ENCODE measurements around the gene HPS6.
A peak's percentile ranks its signal among the peaks of the same experiment; 100 is the strongest.

The HPS6 gene

DNA sequence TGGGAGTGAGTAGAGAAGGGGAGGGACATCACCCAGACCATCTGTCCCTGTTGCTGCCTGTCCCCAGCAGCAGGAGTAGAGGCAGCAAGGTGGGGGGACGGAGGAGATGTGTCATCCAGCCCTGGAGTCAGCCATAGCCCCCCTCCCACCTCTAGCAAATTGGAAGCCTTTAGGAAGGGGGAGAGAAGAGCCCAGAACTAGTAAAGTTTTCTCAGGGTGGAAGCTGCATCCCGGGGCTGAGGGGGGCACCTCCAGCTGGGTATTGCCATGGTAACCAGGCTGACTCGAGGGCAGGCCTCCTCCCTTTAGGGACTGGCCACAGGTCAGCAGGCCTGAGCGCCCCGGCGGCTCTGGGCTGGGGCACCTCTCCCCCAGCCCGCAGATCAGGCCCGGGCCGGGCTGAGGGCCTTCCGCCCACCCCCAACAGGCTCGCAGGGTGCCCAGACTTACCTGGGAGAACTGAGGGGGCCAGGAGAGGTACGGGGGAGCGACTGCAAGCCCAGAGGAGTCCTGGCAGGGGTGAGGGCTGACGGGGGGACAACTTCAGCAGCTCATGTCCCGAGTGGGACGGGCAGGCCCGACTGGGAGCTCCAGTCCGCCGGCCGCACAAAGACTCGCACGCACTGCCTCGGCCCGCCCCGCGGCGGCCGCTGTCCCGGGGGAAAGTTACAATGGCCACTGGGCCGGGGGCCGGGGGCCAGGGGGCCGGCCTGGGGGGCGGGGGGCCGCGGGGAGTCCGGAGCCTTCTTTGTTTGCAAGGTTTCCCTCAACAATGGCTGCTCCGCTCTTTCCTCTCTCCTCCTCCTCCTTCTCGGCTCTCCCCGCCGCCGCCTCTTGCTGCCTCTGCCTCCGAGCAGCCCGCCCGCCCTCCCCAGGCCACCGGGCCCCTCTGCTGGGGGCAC, 49.1 kb downstream of the HPS6 start:
- peak overlapping the region; percentile 82 for H3K4me3 ChIP-seq (ENCODE audit: low read depth, low read length)
- no peak for DNase-seq (ENCODE audit: low read depth)
- TF ChIP-seq, protein P1, sequence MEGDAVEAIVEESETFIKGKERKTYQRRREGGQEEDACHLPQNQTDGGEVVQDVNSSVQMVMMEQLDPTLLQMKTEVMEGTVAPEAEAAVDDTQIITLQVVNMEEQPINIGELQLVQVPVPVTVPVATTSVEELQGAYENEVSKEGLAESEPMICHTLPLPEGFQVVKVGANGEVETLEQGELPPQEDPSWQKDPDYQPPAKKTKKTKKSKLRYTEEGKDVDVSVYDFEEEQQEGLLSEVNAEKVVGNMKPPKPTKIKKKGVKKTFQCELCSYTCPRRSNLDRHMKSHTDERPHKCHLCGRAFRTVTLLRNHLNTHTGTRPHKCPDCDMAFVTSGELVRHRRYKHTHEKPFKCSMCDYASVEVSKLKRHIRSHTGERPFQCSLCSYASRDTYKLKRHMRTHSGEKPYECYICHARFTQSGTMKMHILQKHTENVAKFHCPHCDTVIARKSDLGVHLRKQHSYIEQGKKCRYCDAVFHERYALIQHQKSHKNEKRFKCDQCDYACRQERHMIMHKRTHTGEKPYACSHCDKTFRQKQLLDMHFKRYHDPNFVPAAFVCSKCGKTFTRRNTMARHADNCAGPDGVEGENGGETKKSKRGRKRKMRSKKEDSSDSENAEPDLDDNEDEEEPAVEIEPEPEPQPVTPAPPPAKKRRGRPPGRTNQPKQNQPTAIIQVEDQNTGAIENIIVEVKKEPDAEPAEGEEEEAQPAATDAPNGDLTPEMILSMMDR (IDR thresholded peaks at IDR 0.05; ENCODE audit: insufficient read depth, low read depth, low read length, missing control alignments), result no peak

- H3K4me3 ChIP-seq (ENCODE audit: low read depth, low read length), result peak overlapping the region; percentile 82
- TF ChIP-seq, protein P1 (IDR thresholded peaks at IDR 0.05; ENCODE audit: insufficient read depth, low read depth, low read length, missing control alignments), result no peak
- DNase-seq (ENCODE audit: low read depth), result peak; percentile 85
Measured at GRCh38 chr10:102114861-102115618, 49.9 kb downstream of the HPS6 start.

- TF ChIP-seq, protein P1 (IDR thresholded peaks at IDR 0.05; ENCODE audit: insufficient read depth, low read depth, low read length, missing control alignments), result no peak
Measured at GRCh38 chr10:102115775-102116174, 50.6 kb downstream of the HPS6 start.

GRCh38 chr10:102116656-102117055, 51.5 kb downstream of the HPS6 start:
- TF ChIP-seq, protein P1 (IDR thresholded peaks at IDR 0.05; ENCODE audit: insufficient read depth, low read depth, low read length, missing control alignments), result no peak
- H3K4me3 ChIP-seq (ENCODE audit: low read depth, low read length), result no peak overlapping the region
- DNase-seq (ENCODE audit: low read depth), result no peak

More at GRCh38 chr10:102115775-102116174, 50.6 kb downstream of the HPS6 start:
- peak overlapping the region; percentile 82; the same call in 1 of the 2 replicates for H3K4me3 ChIP-seq (ENCODE audit: low read depth, low read length)
- no peak for DNase-seq (ENCODE audit: low read depth)

All from GM12865 (cell line).